Stomach (tissue), 4 donors: Measurements from ENCODE around the gene EMX1.

ENCODE experiments used
- EP300 ChIP-seq: sonication (generic); formaldehyde crosslinking; IDR thresholded peaks from one replicate; pipeline ENCODE4 v1.6.1; 2017; ENCODE audit warnings: antibody characterized with exemption
- POLR2A ChIP-seq, 4 donors: fragments of 450-650 bp; IDR thresholded peaks; one replicate each; pipeline ENCODE4 v1.6.1; 2016; ENCODE audit warnings: antibody characterized with exemption in 4 of 4, control low read depth in 2 of 4, mild to moderate bottlenecking in 1 of 4, moderate library complexity in 1 of 4
- POLR2AphosphoS5 ChIP-seq, 3 donors: sonication (generic); formaldehyde crosslinking; IDR thresholded peaks; one replicate each; pipeline ENCODE4 v1.6.1; 2016; ENCODE audit warnings: antibody characterized with exemption in 3 of 3
- TF ChIP-seq, protein P1 (sequence below), 7 experiments: fragments of 450-650 bp in 4 of 7; fragments of 200-600 bp in 3 of 7; sonication (generic) in 3 of 7; IDR thresholded peaks; one replicate each; pipeline ENCODE4 v1.5.1; 2016 to 2019; ENCODE audit warnings: antibody characterized with exemption in 7 of 7, control low read depth in 2 of 7, mild to moderate bottlenecking in 1 of 7

DNA sequence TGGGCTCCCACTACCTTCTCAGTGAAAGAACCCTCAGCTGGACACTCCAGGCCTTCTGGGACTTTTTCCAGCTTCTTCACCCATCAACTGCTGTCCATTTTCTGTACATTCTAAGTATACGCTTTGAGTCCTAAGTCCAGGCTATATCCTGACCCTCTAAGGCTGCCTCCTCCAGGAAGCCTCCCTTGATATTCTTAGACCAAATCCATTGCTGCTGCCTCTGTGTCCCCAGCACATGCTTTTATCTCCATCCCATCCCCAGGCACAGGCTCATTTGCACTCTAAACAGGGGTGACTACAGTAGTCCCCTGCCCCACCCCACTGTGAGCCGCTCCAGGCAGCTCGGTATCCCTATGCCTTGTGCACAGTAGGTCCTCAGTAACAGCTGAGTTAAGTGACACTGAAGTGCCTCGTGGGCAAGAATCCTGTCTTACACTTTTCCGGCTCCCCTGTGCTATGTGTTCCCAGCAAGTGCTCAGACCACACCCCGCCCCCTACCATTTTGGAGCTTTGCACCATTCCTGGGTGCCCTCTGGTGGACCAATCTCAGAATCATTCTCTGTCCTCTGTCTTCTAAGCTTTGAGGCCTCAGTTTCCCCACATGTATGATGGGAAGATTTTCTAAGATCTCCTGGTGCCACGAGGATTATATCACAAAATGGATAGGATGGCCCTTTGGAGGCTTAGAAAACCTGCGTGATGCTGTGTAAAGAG is 34.9 kb downstream of the EMX1 start:
- TF ChIP-seq POLR2A (IDR thresholded peaks at IDR 0.05), result no peak
- no peak for TF ChIP-seq POLR2AphosphoS5 (IDR thresholded peaks at IDR 0.05)
- TF ChIP-seq, protein P1, sequence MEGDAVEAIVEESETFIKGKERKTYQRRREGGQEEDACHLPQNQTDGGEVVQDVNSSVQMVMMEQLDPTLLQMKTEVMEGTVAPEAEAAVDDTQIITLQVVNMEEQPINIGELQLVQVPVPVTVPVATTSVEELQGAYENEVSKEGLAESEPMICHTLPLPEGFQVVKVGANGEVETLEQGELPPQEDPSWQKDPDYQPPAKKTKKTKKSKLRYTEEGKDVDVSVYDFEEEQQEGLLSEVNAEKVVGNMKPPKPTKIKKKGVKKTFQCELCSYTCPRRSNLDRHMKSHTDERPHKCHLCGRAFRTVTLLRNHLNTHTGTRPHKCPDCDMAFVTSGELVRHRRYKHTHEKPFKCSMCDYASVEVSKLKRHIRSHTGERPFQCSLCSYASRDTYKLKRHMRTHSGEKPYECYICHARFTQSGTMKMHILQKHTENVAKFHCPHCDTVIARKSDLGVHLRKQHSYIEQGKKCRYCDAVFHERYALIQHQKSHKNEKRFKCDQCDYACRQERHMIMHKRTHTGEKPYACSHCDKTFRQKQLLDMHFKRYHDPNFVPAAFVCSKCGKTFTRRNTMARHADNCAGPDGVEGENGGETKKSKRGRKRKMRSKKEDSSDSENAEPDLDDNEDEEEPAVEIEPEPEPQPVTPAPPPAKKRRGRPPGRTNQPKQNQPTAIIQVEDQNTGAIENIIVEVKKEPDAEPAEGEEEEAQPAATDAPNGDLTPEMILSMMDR (IDR thresholded peaks at IDR 0.05), result no peak
- TF ChIP-seq EP300, result no peak
